Neuronal stem cell (in vitro differentiated cells): Measurements from ENCODE around the gene LARP4.

Experiments
- DNase-seq: peaks from one replicate; pipeline ENCODE4 v3.0.0-alpha.2; 2013; ENCODE audit warnings: low spot score
- H2AFZ ChIP-seq: one replicate; pipeline ENCODE4 v1.6.1; 2013; ENCODE audit warnings: mild to moderate bottlenecking, low read length, inconsistent platforms
- H2AK5ac ChIP-seq: 2 replicates; pipeline ENCODE4 v1.6.1; 2013; ENCODE audit warnings: low read depth, mild to moderate bottlenecking, inconsistent platforms, low read length, moderate library complexity, mixed read lengths
- H2BK120ac ChIP-seq: 2 replicates; pipeline ENCODE4 v1.6.1; 2013; ENCODE audit warnings: low read depth, mild to moderate bottlenecking, inconsistent platforms, low read length, moderate library complexity, mixed read lengths
- H2BK12ac ChIP-seq: one replicate; pipeline ENCODE4 v1.6.1; 2013; ENCODE audit warnings: low read length, inconsistent platforms
- H2BK15ac ChIP-seq: 2 replicates; pipeline ENCODE4 v1.6.1; 2013; ENCODE audit warnings: mild to moderate bottlenecking, low read length, inconsistent platforms, mixed read lengths
- H2BK5ac ChIP-seq: one replicate; pipeline ENCODE4 v1.6.1; 2013; ENCODE audit warnings: inconsistent platforms, mild to moderate bottlenecking, low read length, moderate library complexity
- H3K14ac ChIP-seq: one replicate; pipeline ENCODE4 v1.6.1; 2013; ENCODE audit warnings: low read length, inconsistent platforms
- H3K18ac ChIP-seq: 2 replicates; pipeline ENCODE4 v1.6.1; 2013; ENCODE audit warnings: low read length, inconsistent platforms
- H3K23ac ChIP-seq: 2 replicates; pipeline ENCODE4 v1.6.1; 2013; ENCODE audit warnings: low read depth, mild to moderate bottlenecking, mixed read lengths, low read length, inconsistent platforms; ENCODE audit not compliant: poor library complexity
- H3K27ac ChIP-seq: replicated peaks from 3 replicates; pipeline ENCODE4 v1.5.1; 2013; ENCODE audit warnings: low read length, inconsistent platforms
- H3K27me3 ChIP-seq, 3 experiments: 2 replicates each; pipeline ENCODE4 v1.6.1; 2013; ENCODE audit warnings: low read length in 3 of 3, mild to moderate bottlenecking in 2 of 3, inconsistent platforms in 1 of 3, low read depth in 1 of 3, mixed read lengths in 1 of 3, moderate library complexity in 1 of 3; ENCODE audit not compliant: control insufficient read depth in 3 of 3, insufficient read depth in 3 of 3
- H3K36me3 ChIP-seq, 2 donors: replicated peaks in 1 of 2; 2 replicates each; pipeline ENCODE4 v1.6.1; 2013; ENCODE audit warnings: low read length in 2 of 2; ENCODE audit not compliant: control insufficient read depth in 2 of 2, insufficient read depth in 2 of 2
- H3K4ac ChIP-seq: 2 replicates; pipeline ENCODE4 v1.6.1; 2013; ENCODE audit warnings: inconsistent platforms, mild to moderate bottlenecking, low read length, moderate library complexity
- H3K4me1 ChIP-seq, 2 donors: 1 replicate in 1 of 2; 2 replicates in 1 of 2; pipeline ENCODE4 v1.6.1; 2013; ENCODE audit warnings: low read length in 2 of 2, low read depth in 1 of 2; ENCODE audit not compliant: control insufficient read depth in 2 of 2, insufficient read depth in 1 of 2
- H3K4me2 ChIP-seq: one replicate; pipeline ENCODE4 v1.6.1; 2013; ENCODE audit warnings: mild to moderate bottlenecking, low read length, inconsistent platforms; ENCODE audit not compliant: insufficient read depth, poor library complexity, severe bottlenecking
- H3K4me3 ChIP-seq, 2 donors: 2 replicates each; pipeline ENCODE4 v1.5.1; 2013; ENCODE audit warnings: low read length in 2 of 2, mild to moderate bottlenecking in 2 of 2, inconsistent platforms in 1 of 2, moderate library complexity in 1 of 2
- H3K79me1 ChIP-seq: one replicate; pipeline ENCODE4 v1.6.1; 2013; ENCODE audit warnings: low read depth, mild to moderate bottlenecking, inconsistent platforms, low read length, moderate library complexity
- H3K9ac ChIP-seq: one replicate; pipeline ENCODE4 v1.6.1; 2013; ENCODE audit warnings: mild to moderate bottlenecking, low read depth, low read length, inconsistent platforms; ENCODE audit not compliant: poor library complexity
- H3K9me3 ChIP-seq, 2 donors: replicated peaks in 1 of 2; 2 replicates each; pipeline versions ENCODE3 to v1.6.1; 2013; ENCODE audit warnings: low read length in 2 of 2, mild to moderate bottlenecking in 2 of 2, inconsistent platforms in 1 of 2, low read depth in 1 of 2, mixed read lengths in 1 of 2, moderate library complexity in 1 of 2; ENCODE audit not compliant: control insufficient read depth in 2 of 2, insufficient read depth in 1 of 2
- H4K8ac ChIP-seq: one replicate; pipeline ENCODE4 v1.6.1; 2013; ENCODE audit warnings: low read depth, mild to moderate bottlenecking, inconsistent platforms, low read length, moderate library complexity
- H4K91ac ChIP-seq: one replicate; pipeline ENCODE4 v1.6.1; 2013; ENCODE audit warnings: low read length, low read depth, mild to moderate bottlenecking, inconsistent platforms; ENCODE audit not compliant: poor library complexity
- WGBS, 2 donors: extraction: QIAGEN DNeasy Blood & Tissue Kit; methylation state at CpG; one replicate each; pipeline ENCODE4 v1.1.7; 2013; ENCODE audit warnings: missing lambda C conversion rate in 2 of 2, mixed read lengths in 1 of 2; ENCODE audit not compliant: insufficient read length in 2 of 2, insufficient replicate concordance in 1 of 2; ENCODE audit errors: extremely low coverage in 2 of 2; 5-methylcytosine and 5-hydroxymethylcytosine counted together

The LARP4 gene

DNA sequence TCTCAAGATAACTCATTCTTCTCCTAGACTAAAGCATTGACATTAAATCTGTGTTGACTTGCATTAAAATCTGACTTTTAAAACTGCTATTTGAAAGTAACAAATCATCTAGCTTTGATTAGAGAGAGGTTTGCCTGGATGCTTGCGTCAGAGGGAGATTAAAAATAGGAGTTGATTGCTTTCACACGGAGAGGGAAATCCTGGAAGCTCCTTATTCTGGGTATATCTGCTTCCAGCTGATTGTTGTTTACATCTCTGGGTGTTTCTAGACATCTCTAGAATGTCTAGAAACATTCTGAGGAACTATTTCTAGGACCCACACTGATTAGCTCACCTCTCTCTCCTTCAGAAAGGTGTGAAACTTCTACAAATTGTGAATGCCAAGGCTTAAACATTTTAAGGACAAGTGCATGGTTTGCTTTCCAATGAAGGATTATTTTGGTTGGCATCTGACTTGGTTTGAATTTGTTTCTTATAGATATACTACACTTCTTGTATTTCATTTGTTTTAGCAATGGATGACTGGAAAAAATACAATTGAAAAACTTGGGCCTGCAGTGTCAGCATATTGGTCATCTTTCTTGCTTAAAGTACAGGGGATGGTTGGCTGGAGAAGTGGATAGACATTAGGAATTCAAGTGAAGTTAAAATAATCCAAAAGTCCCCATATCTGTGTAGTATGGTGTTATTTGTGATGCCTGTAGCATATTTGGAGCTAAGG lies 106.2 kb downstream of the LARP4 start:
- Histone ChIP-seq H3K4me3 (peak overlapping the region in 1 of 2 donors; percentile 98), H3K27ac (no peak overlapping the region)
- WGBS, 2 donors: no CpG with 5 or more reads among the region's 2 CpGs

GRCh38 chr12:50507474-50507838 lies 106.8 kb downstream of the LARP4 start:
- no CpG with 5 or more reads among the region's 11 CpGs for WGBS, 2 donors

More for the DNA sequence above, 106.2 kb downstream of the LARP4 start:
- H3K9me3 ChIP-seq: no peaks in the 10 kb centered on the region
- peaks cover 3% of the 10 kb centered on the region for H3K79me1 ChIP-seq
- H3K27me3 ChIP-seq: no peaks in the 10 kb centered on the region
- H4K91ac ChIP-seq: no peak overlapping the region
- no peak overlapping the region for H3K4me2 ChIP-seq
- H2BK120ac ChIP-seq: no peak overlapping the region
- no peak overlapping the region for H3K14ac ChIP-seq
- no peak for DNase-seq
- no peak overlapping the region for H3K9ac ChIP-seq
- H3K18ac ChIP-seq: no peak overlapping the region
- H2BK5ac ChIP-seq: no peak overlapping the region
- H4K8ac ChIP-seq: no peak overlapping the region
- H3K4me1 ChIP-seq: peaks cover 1 to 12% of the 10 kb centered on the region in 2 donors
- no peak overlapping the region for H2BK12ac ChIP-seq
- peaks cover 0 to 14% of the 10 kb centered on the region in 2 donors for H3K36me3 ChIP-seq
- no peak overlapping the region for H2AFZ ChIP-seq
- H2BK15ac ChIP-seq: no peak overlapping the region
- H3K4ac ChIP-seq: no peak overlapping the region
- H3K23ac ChIP-seq: no peak overlapping the region
- H2AK5ac ChIP-seq: no peak overlapping the region

DNA sequence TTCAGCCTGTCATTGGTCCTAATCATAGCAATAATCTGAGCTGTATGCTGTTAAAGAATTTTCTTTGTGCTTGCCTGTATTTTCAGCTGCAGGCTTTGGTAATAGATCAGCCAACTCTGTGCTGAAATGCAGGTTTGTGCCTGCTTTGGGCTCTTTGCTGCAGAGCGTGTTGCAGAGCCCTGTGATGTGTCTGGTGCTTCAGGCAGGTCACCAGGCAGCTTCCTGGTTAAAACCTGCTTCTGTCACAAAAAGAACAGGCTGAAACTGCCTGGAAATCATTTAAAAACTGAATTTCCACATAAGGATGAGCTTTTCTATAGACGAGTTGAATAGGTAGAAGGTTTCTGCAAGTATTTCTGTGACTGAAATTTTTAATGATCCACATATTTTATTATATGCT lies 107.2 kb downstream of the LARP4 start:
- Histone ChIP-seq H2AFZ (no peak overlapping the region), H4K91ac (no peak overlapping the region), H3K4me1 (peaks cover 1 to 12% of the 10 kb centered on the region in 2 donors), H3K14ac (no peak overlapping the region), H3K4me2 (no peak overlapping the region), H3K23ac (no peak overlapping the region), H2BK5ac (no peak overlapping the region), H3K9ac (no peak overlapping the region), H2AK5ac (no peak overlapping the region), H3K4ac (no peak overlapping the region), H3K36me3 (peaks cover 0 to 14% of the 10 kb centered on the region in 2 donors), H3K9me3 (no peaks in the 10 kb centered on the region), H2BK120ac (no peak overlapping the region), H2BK15ac (no peak overlapping the region), H3K4me3 (no peak overlapping the region), H4K8ac (no peak overlapping the region), H3K79me1 (peaks cover 4% of the 10 kb centered on the region), H3K27ac (no peak overlapping the region), H2BK12ac (no peak overlapping the region), H3K18ac (no peak overlapping the region), H3K27me3 (no peaks in the 10 kb centered on the region)
- WGBS, 2 donors: no CpG with 5 or more reads among the region's 2 CpGs
- DNase-seq: no peak

More at GRCh38 chr12:50507474-50507838, 106.8 kb downstream of the LARP4 start:
- H2AFZ ChIP-seq: no peak overlapping the region
- no peak overlapping the region for H3K14ac ChIP-seq
- H3K79me1 ChIP-seq: peaks cover 3% of the 10 kb centered on the region
- H2AK5ac ChIP-seq: no peak overlapping the region
- H3K18ac ChIP-seq: no peak overlapping the region
- no peak overlapping the region for H2BK5ac ChIP-seq
- no peak overlapping the region for H2BK12ac ChIP-seq
- no peak overlapping the region for H3K23ac ChIP-seq
- no peak overlapping the region for H4K91ac ChIP-seq
- H3K9ac ChIP-seq: no peak overlapping the region
- no peak overlapping the region for H3K27ac ChIP-seq
- peaks cover 1 to 12% of the 10 kb centered on the region in 2 donors for H3K4me1 ChIP-seq
- H3K27me3 ChIP-seq: no peaks in the 10 kb centered on the region
- no peak overlapping the region for H2BK15ac ChIP-seq
- no peak overlapping the region for H2BK120ac ChIP-seq
- no peak overlapping the region for H3K4me3 ChIP-seq
- no peak overlapping the region for H3K4ac ChIP-seq
- no peak for DNase-seq
- no peak overlapping the region for H3K4me2 ChIP-seq
- H3K9me3 ChIP-seq: no peaks in the 10 kb centered on the region
- H3K36me3 ChIP-seq: peaks cover 0 to 14% of the 10 kb centered on the region in 2 donors
- no peak overlapping the region for H4K8ac ChIP-seq

- Histone ChIP-seq H3K27ac (no peak overlapping the region), H2BK120ac (no peak overlapping the region), H3K4ac (no peak overlapping the region), H4K91ac (no peak overlapping the region), H3K36me3 (peaks cover 0 to 14% of the 10 kb centered on the region in 2 donors), H2BK15ac (no peak overlapping the region), H3K27me3 (no peaks in the 10 kb centered on the region), H3K4me2 (no peak overlapping the region), H3K79me1 (peaks cover 4% of the 10 kb centered on the region), H3K18ac (no peak overlapping the region), H3K9me3 (no peaks in the 10 kb centered on the region), H3K23ac (no peak overlapping the region), H2BK12ac (no peak overlapping the region), H3K9ac (no peak overlapping the region), H3K4me3 (no peak overlapping the region), H2BK5ac (no peak overlapping the region), H4K8ac (no peak overlapping the region), H3K14ac (no peak overlapping the region), H3K4me1 (peaks cover 1 to 12% of the 10 kb centered on the region in 2 donors), H2AK5ac (no peak overlapping the region), H2AFZ (no peak overlapping the region)
- WGBS, 2 donors: no CpG with 5 or more reads among the region's 6 CpGs
- no peak for DNase-seq
These were observed 107.7 kb downstream of the LARP4 start for GRCh38 chr12:50508414-50508813.
